Measurements from ENCODE around the gene LRP5.

Gene LRP5

GRCh38 chr11:68311160-68312116 lies 953 bp upstream of the LRP5 start:
- no peak for DNase-seq

DNA sequence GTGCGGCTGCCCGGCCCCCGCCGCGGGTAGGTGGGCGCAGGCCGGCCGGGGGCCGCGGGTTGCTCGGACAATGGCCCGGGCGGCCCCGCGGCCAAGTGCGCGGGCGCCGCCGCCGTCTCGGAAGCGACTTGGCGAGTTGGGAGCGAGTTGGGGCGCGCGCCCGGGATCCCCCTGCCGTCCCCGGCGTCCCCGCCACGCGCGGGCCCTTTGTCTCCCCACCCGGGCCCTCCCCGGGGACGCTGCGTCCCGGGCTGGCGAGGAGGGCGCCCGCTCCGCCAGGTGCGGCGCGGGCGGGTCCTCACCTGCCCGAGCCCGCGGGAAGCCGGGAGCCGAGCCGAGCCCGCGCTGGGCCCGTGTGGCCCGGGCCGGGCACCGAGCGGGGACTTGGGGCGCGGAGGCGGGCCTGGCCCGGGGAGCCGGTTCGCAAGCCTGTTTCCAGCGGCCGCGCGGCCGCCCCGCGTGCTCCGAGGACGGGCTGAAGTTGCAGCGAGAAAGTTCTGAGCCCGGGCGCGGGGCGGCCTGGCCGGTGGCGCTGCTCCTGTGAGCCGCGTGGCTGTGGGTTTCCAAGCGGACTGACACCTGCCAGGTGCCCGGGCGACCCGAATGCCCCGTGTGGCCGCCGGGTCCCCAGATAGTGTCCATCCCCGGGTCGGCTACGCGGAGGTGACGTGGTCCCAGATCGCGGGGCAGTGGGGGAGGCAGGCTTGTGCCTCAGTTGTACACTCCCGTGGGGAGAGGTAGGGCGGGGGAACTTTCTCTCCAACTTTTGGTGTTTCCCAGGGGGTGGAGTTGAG lies 586 bp downstream of the LRP5 start:
- DNase-seq = no peak

- no peak for DNase-seq
Measured at GRCh38 chr11:68313574-68314202, 1.3 kb downstream of the LRP5 start.

DNA sequence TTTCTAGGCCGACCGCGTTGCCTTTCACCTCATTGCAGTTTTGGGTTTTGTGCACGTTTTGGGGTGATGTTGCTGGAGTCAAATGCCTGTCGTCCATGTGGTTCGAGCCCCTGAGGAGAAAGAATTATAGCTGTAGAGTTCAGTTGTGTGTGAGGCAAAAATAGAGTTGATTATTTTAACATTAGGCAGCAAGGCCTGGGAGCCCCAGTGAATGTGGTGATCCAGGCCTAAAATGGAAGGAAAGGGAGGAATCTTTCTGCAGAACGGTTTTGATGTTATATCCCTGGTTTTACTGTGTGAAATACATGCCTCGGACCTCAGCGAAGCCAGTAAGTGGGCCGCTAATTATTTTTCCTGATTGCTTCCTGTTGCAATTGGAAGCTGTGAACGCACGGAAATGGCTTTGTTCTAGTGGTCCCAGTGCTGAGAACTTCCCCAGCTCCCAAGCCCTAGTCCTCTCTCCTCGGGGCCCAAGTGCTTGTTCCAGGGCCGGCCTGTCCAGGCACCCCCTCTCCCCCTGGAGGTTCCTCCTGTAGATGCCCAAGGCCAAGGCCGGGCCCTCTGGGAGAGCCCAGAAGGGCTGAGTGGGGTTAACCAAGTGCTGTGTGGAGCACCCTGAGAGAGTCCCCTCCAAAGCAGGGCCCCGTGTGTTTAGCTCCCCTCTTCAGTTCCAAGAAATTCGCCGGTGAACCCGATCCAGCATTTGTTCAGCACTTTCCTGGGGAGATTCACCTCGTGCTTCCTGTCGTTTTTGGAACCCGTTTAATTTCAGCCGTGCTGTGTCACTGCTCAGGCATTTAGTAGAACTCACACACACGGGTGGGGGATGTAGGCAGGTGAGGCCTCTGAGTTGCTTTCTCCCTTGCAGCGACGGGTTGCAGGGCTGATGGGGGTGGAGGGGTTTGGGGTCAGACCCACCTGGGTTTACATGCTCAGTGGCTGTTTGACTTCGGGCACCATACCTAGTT lies 2.1 kb downstream of the LRP5 start:
- DNase-seq = no peak

DNA sequence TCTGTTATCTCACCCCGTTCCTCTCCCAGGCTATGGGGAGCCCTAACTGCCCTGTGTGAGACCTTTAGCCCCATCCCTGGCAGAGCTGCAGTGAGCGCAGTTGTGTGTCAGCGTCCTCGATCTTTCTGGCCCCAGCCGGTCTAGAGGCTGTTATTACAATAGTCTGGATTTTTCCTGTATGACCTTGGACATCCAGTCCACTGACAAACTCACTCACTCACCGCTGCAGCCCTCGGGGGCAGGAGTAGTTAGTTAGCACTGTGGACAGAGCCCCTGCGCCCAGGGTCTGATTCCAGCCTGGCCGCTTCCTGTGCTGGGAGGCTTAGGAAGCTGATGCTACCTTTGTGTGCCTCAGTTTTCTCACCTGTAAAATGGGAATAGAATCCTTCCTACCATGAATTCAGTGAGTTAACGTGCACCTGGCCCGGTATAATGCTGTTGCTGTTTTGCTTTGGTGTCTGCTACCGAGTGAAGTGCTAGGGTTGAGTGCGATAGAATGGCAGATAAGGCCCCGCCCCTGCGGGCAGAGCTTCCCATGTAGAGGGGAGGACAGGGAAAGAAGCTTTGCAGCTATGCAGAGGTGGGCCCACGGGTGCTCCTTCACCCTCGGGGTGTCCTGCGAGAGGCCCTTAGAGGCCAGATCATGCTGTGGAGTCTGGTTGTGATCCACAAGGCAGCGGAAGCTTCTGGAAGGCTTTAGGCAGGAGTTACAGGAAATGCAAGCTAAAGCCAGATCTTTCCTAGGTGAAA lies 3.0 kb downstream of the LRP5 start:
- DNase-seq = no peak

GRCh38 chr11:68317147-68317785 lies 4.9 kb downstream of the LRP5 start:
- DNase-seq = no peak

DNA sequence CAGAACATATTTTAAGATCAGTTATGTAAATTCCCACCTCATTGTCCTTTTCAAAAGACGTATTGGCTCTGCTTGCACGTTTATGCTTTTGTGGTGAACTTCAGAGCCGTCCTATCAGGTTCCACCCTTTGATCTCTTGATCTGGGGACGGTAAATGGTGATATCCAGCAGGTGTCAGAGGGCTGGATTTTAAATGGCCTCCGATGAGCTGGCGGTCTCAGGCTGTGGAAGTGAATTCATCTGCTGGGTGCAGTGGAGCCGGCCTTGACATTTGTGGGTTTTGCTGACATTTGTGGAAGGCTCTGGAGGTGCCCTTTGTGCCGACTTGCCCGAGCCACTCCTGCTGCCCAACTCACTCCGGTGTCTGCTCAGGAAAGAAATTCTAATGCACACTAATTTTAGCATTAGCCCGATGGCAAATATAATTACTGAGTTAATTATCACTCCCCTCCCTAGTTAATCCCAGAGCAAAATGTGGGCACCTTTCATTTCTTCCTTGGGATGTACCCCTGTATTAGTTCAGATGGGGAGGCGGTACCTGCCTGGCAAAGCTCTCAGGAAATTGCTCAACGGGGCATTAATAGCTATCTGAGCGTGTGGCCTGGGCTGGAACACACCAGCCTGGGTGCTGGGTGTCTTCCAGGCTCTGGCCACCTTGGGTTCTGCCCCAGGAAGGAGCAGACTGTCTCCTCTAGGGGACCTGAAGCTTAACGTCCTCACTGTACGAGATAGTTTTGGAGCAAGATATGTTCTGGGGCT lies 9.1 kb downstream of the LRP5 start:
- no peak for DNase-seq

- no peak for DNase-seq
Measured at GRCh38 chr11:68322052-68322430, 9.7 kb downstream of the LRP5 start.

GRCh38 chr11:68324241-68324640 lies 11.8 kb downstream of the LRP5 start:
- DNase-seq = no peak

- DNase-seq = no peak
Measured at GRCh38 chr11:68324695-68325094, 12.3 kb downstream of the LRP5 start.

DNA sequence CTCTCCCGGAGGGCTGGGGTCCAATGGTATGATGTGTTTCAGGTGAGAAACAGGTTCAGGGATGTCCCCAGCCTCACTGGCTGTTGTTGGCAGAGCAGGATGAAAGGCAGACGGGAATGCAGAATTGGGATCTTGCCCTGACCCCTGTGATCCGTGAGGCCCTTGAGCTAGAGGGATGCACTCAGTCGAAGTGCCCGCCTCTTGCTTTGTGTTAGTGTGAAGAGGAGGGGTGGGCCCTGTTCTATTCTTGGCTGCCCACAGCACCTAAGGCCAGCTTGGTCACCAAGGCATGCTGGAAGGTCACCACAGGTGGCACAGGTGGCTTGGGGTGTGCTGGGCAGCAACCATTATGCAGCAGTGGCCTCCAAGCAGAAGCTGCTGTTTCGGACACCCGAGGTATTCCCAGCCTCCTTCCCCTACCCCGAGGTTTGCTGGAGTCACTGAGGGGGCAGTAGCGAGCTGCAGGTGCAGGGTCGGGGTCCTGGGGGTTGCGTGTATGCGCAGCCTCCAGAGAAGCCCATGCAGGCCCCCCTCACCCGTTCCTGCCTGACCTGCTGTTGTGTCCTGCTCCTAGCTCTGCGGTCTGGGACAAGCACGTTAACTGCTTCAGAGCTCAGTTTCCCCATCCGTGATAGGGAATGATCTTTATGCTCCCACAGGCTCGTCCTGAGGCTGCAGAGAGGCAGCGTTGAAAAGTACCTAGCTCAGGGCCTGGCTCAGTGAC lies 13.0 kb downstream of the LRP5 start:
- no peak for DNase-seq

GRCh38 chr11:68325907-68326220 lies 13.5 kb downstream of the LRP5 start:
- no peak for DNase-seq

DNA sequence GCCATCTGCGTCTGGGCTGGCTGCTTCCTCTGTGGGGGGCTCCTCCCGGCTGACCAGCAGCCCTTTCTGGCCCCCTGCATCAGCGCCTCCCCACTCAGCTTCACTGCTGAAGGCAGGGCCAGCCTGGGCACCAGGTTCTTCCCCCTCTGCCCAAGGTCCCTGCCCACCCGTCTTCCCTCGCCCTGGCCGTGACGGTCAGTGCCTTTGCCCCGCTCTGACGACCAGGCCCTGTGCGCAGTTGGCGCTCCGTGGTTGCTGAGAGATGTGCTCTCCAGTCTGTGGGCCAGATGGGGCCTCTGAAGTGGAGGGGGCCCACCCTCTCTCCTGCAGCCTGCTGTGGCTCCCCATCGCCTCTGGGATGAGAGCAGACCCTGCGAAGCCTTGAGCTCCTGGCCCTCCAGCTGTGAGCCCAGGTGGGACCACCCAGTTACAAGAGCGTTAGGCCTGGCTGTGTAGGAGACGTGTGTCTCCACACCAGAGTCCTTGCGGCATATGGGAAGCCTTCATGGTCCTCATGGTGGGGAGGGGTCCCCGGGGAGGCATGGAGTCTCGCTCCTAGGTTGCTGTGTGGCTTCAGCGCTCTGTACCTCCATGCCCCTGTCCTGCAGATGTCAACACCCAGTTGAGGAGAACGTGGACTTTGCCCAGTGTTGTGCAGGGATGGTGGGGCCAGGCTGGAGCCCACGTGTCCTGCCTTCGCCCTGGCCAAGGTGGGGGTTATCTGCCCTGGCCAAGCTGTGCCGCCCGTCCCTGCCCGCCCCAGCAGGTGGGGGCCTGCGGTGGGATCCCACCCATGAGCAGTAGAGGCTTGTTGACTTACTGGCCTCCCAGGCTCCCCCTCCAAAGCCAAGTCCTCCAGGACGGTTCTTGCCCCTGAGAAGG lies 14.2 kb downstream of the LRP5 start:
- no peak for DNase-seq

DNA sequence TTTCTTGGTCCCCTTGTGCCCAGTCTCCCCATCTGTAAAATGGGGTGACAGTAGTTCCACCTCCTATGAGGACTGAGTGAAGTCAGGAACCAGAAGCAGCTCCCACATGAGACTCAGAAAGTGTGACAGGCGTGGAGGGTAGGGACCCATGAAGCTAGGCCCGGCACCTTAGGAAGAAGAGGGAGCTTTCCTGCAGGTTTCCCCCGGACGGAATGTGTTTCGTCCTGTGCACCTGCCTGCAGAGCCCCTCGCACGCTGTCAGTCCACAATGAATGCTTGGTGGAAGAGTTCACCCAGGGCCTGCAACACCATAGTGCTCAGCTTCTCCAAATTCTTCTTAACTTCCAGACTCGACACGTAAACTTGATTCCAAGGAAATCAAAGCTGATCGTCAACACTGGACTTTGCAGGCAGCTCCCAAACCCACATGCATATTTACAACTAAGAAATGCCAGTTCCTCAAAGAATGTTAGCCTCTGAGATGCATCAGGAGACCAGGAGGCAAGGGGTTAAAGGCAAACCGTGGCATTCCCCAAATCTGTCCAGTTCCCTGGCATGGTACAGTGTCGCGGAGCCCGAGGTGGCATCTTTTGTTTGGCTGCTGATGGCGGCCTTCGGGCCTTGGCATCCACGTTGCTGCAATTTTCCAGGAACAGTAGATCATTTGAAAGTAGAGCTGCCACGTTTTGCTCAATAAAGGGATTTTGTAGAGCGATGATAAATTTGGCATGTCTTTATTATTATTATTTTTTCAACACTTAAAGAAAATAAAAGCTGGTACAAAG lies 15.4 kb downstream of the LRP5 start:
- no peak for DNase-seq

DNA sequence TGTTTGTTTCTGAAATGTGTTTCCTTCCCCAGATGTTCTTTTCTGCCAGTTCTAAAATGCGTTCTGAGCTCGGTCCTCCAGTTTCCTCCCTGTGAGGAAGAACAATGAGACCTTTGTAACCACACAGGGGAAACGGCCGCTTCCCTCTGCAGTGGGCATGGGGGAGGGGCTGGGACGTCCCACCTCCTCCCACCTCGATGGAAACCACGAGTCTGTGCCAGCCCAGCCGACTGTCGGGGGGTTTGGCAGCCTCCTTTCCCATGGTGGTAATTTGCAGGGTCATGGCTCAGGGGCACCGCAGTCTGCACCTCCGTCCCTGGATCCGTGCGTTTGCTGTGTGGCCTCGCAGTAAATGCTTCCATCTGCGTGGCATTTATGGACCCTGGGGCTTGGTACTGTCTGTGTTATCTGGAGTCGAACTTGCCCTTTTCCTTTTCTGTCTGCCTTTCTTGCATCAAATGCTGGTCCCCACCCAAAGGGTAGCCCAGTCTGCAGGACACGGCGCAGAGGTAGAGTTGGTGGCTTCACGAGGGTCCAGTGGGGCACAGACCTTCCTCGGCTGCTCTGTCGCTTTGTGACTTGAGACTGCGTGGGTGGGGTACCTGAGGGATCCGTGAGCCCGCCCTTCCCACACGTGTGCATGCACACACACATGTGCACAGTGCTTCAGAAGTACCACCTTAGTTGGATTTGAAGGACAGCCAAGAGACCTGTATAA lies 16.1 kb downstream of the LRP5 start:
- DNase-seq = no peak

DNA sequence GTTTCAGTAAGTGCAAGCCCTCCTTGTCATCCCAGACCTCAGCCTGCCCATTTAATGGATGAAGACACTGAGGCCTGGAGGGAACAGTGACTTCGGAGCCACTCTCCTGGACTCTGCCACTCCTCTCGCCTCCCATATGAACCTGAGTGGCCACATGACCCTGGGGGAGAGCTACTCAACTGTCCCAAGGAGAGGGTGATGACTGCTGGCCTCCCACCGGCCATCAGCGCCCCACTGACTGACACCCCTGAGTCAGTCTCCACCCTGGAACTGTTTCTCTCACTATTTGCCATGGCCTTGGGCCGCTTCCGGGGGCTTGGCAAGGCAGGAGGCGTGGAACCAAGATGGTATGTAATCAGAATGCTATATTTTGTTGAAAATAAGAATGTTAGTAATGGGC lies 17.1 kb downstream of the LRP5 start:
- no peak for DNase-seq
